WTC11 (cell line): ENCODE measurements around the gene SYNGAP1. TPM values are rescaled to one million over a fixed set of nuclear protein-coding genes. Genes with fewer than 3 reads are reported as not detected.

ENCODE experiments used
- ATAC-seq: fragments of 200-7000 bp; cut with Tn5 transposase; 2 replicates; pipeline ENCODE4 v1.10.0; 2021; ENCODE audit warnings: mild to moderate bottlenecking, moderate library complexity
- CTCF ChIA-PET: fragments of 300-600 bp; sonication (Branson Sonifier 250); formaldehyde crosslinking; loops from one replicate; lab custom pipeline; 2021; ENCODE audit warnings: antibody characterized with exemption; lab: Charles Lee
- POLR2A ChIA-PET: fragments of 350-600 bp; sonication (Branson Sonifier 250); formaldehyde crosslinking; loops from one replicate; lab custom pipeline; 2021; ENCODE audit warnings: antibody characterized with exemption; lab: Charles Lee
- DNase-seq: peaks from one replicate; pipeline ENCODE4 v3.0.0; 2021; ENCODE audit warnings: low spot score
- H3K27ac Mint-ChIP-seq: 2 replicates; pipeline ENCODE4 v1.8.0; 2021; ENCODE audit warnings: mixed read lengths
- H3K27me3 Mint-ChIP-seq: 2 replicates; pipeline ENCODE4 v1.8.0; 2021; ENCODE audit warnings: low read depth, mild to moderate bottlenecking, moderate library complexity, mixed read lengths
- H3K36me3 Mint-ChIP-seq: 2 replicates; pipeline ENCODE4 v1.8.0; 2021; ENCODE audit warnings: mixed read lengths
- H3K4me1 Mint-ChIP-seq: 2 replicates; pipeline ENCODE4 v1.8.0; 2022; ENCODE audit warnings: mixed read lengths
- H3K4me3 Mint-ChIP-seq: 2 replicates; pipeline ENCODE4 v1.8.0; 2021; ENCODE audit warnings: mild to moderate bottlenecking, moderate library complexity, mixed read lengths
- H3K9me3 Mint-ChIP-seq: 2 replicates; pipeline ENCODE4 v1.8.0; 2021; ENCODE audit warnings: mixed read lengths
- ARID4B ChIP-seq: sonication (generic); formaldehyde crosslinking; IDR thresholded peaks from 2 replicates; pipeline ENCODE4 v1.8.0; 2023; ENCODE audit warnings: missing genetic modification reagents, mild to moderate bottlenecking, borderline replicate concordance
- CREB1 ChIP-seq: sonication (generic); formaldehyde crosslinking; IDR thresholded peaks from 2 replicates; pipeline ENCODE4 v1.8.0; 2023; ENCODE audit warnings: mild to moderate bottlenecking, missing genetic modification reagents
- CREM ChIP-seq: sonication (generic); formaldehyde crosslinking; IDR thresholded peaks from 2 replicates; pipeline ENCODE4 v1.8.1; 2022; ENCODE audit warnings: mild to moderate bottlenecking, missing genetic modification reagents, moderate library complexity
- E2F4 ChIP-seq: sonication (generic); formaldehyde crosslinking; IDR thresholded peaks from 2 replicates; pipeline ENCODE4 v1.8.1; 2022; ENCODE audit warnings: low read depth, mild to moderate bottlenecking, moderate library complexity, missing genetic modification reagents, borderline replicate concordance
- FOXP4 ChIP-seq: sonication (generic); formaldehyde crosslinking; IDR thresholded peaks from 2 replicates; pipeline ENCODE4 v1.8.0; 2022; ENCODE audit warnings: mild to moderate bottlenecking, missing genetic modification reagents
- HMGA2 ChIP-seq: fragments of 250-450 bp; sonication (Bioruptor Pico); IDR thresholded peaks from 2 replicates; pipeline ENCODE4 v1.4.0; 2021; ENCODE audit warnings: mild to moderate bottlenecking, moderate library complexity
- KAT7 ChIP-seq: sonication (generic); formaldehyde crosslinking; IDR thresholded peaks from 2 replicates; pipeline ENCODE4 v1.8.1; 2023; ENCODE audit warnings: missing genetic modification reagents, mild to moderate bottlenecking, borderline replicate concordance
- NFATC4 ChIP-seq: fragments of 250-450 bp; sonication (Bioruptor Pico); IDR thresholded peaks from 2 replicates; pipeline ENCODE4 v1.9.0; 2021; ENCODE audit warnings: mild to moderate bottlenecking
- NR3C1 ChIP-seq: sonication (generic); formaldehyde crosslinking; conservative IDR thresholded peaks from 2 replicates; pipeline ENCODE4 v1.8.1; 2023; ENCODE audit warnings: low read depth, mild to moderate bottlenecking, missing genetic modification reagents
- PRRX2 ChIP-seq: fragments of 250-450 bp; sonication (Bioruptor Pico); IDR thresholded peaks from 2 replicates; pipeline ENCODE4 v1.8.0; 2021; ENCODE audit warnings: mild to moderate bottlenecking
- ZBTB21 ChIP-seq: sonication (generic); formaldehyde crosslinking; IDR thresholded peaks from 2 replicates; pipeline ENCODE4 v1.8.1; 2023; ENCODE audit warnings: mild to moderate bottlenecking, missing genetic modification reagents, borderline replicate concordance
- ZNF512 ChIP-seq: sonication (generic); formaldehyde crosslinking; IDR thresholded peaks from 2 replicates; pipeline ENCODE4 v1.8.1; 2022; ENCODE audit warnings: missing genetic modification reagents, borderline replicate concordance
- total RNA-seq: library from RNA; stranded (reverse); gene quantifications from 3 replicates; pipeline ENCODE4 v1.2.3, GENCODE V29; 2021
- TF ChIP-seq, protein P1 (sequence below): sonication (generic); formaldehyde crosslinking; IDR thresholded peaks from 2 replicates; pipeline ENCODE4 v1.8.0; 2022; ENCODE audit warnings: mild to moderate bottlenecking, missing genetic modification reagents
- TF ChIP-seq, protein P2 (sequence below): sonication (generic); formaldehyde crosslinking; IDR thresholded peaks from 2 replicates; pipeline ENCODE4 v1.8.1; 2023; ENCODE audit warnings: mild to moderate bottlenecking, missing genetic modification reagents

The SYNGAP1 gene
- total RNA-seq, 1 experiment from 2014 or later = 139 TPM

- no peak for TF ChIP-seq HMGA2 (CRISPR knock-in tag)
- TF ChIP-seq ZBTB21 (CRISPR knock-in tag) = no peak
- no peak for TF ChIP-seq PRRX2 (CRISPR knock-in tag)
- no peak for TF ChIP-seq ZNF512 (CRISPR knock-in tag)
- TF ChIP-seq, protein P1, sequence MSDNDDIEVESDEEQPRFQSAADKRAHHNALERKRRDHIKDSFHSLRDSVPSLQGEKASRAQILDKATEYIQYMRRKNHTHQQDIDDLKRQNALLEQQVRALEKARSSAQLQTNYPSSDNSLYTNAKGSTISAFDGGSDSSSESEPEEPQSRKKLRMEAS (CRISPR knock-in tag) = no peak
- TF ChIP-seq KAT7 (CRISPR knock-in tag) = no peak
- TF ChIP-seq CREB1 (CRISPR knock-in tag) = no peak
- no peak for TF ChIP-seq ARID4B (CRISPR knock-in tag)
- no peak for TF ChIP-seq E2F4 (CRISPR knock-in tag)
- no peak for TF ChIP-seq CREM (CRISPR knock-in tag)
- Mint-ChIP-seq H3K4me1 (peaks cover 2% of the 10 kb centered on the region; the same call in 1 of the 2 replicates), H3K4me3 (no peak overlapping the region), H3K36me3 (no peaks in the 10 kb centered on the region), H3K27ac (no peak overlapping the region), H3K9me3 (no peaks in the 10 kb centered on the region), H3K27me3 (no peaks in the 10 kb centered on the region; the same call in 1 of the 2 replicates)
- ChIA-PET CTCF (interaction anchor here (0.7 to 1.4 kb wide), 2 partner anchors 40 to 415 kb away, joined by 3 to 5 read pairs; no protein-coding TSS in a partner anchor), POLR2A (no interaction called here)
- DNase-seq = no peak
- peak; percentile 86 for ATAC-seq
These were observed 35.3 kb upstream of the SYNGAP1 start for GRCh38 chr6:33384581-33385020.

DNA sequence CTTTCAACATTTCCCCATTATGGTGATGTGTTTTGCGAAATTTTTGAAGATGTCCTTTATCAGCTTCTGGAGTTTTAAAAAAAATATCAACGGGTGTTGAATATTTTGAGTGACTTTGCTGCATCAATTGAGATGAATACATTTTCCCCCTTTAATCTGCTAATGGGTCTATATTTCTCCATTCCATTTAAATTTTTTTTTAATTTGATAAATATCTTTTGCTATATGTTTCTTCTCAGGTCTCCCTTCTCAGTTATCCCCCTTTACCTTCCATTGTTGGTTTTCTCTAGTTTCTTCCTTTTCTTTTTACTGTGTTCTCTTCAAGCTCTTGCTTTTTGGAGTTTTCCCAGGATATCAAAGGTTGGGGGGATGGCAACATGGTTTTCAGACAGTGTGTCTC is 29.7 kb upstream of the SYNGAP1 start:
- Mint-ChIP-seq H3K36me3 (peaks cover 7% of the 10 kb centered on the region; the same call in 1 of the 2 replicates), H3K4me1 (peaks cover 33% of the 10 kb centered on the region), H3K27me3 (peaks cover 4% of the 10 kb centered on the region; the same call in 1 of the 2 replicates), H3K9me3 (no peaks in the 10 kb centered on the region), H3K4me3 (no peak overlapping the region), H3K27ac (peak overlapping the region; percentile 99)
- ATAC-seq = no peak
- TF ChIP-seq NFATC4 (CRISPR knock-in tag) (no peak), NR3C1 (CRISPR knock-in tag) (no peak), FOXP4 (CRISPR knock-in tag) (no peak)
- TF ChIP-seq, protein P2, sequence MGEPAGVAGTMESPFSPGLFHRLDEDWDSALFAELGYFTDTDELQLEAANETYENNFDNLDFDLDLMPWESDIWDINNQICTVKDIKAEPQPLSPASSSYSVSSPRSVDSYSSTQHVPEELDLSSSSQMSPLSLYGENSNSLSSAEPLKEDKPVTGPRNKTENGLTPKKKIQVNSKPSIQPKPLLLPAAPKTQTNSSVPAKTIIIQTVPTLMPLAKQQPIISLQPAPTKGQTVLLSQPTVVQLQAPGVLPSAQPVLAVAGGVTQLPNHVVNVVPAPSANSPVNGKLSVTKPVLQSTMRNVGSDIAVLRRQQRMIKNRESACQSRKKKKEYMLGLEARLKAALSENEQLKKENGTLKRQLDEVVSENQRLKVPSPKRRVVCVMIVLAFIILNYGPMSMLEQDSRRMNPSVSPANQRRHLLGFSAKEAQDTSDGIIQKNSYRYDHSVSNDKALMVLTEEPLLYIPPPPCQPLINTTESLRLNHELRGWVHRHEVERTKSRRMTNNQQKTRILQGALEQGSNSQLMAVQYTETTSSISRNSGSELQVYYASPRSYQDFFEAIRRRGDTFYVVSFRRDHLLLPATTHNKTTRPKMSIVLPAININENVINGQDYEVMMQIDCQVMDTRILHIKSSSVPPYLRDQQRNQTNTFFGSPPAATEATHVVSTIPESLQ = no peak
- no peak for DNase-seq
- CTCF ChIA-PET = interaction anchor here (0.6 to 2.7 kb wide), 6 partner anchors 25 to 108 kb away, joined by 3 to 21 read pairs (median 4); a partner anchor contains a TSS
- POLR2A ChIA-PET = interaction anchor here (1.3 kb wide), 1 partner anchor 113 kb away, joined by 4 read pairs; the partner anchor contains the start of gene B3GALT4
